NCI-H1694 (cell line): ENCODE data around the gene CHRNB2.

Experiments
- DNase-seq: peaks from one replicate; lab custom pipeline; 2025; lab: John Stamatoyannopoulos, UW

Gene CHRNB2

DNA sequence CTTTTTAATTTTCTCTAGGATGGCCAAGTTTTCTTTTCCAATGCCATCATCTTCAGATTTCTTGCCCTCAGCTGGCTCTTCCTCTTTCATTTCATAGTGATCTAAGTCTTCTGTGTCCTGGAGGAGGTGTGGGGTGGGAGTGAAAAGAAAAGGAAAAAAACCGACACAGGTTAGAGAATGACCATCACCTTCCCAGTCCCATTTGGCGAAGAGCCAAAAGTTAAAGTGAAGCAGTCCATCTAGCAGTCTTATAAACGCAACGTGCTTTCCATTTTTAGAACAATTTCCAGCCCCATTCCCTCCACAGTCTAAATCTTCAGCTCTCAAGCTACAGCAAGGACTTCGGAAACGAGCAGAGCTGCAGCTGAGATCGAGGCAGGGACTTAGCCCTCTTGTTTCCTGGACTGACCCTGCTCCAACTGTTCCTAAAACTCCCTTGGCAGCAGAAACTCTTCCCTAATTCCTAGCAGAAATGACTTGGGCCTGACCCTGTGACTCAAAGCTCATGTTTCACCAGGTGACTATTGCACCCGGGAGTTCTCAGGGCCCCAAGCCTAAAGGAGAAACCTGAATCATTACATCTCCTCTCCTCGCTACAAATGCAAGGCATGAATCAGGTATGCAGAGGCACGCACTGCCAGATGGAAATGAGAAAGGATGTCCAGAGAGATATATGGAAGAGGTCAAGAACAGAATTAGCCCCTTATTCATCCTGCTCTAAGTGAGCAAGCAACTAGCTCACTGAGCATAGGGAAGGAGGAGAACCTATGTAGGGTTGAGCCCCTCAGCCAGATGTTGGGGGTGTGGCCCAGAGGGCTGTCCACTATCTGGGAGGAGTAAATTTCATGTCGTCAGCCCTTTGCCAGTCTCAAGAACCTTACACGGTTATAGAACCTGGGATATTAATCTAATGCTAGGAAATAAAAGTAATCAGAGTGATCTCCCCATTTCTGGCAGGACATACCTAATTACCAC, 14.2 kb upstream of the CHRNB2 start:
- no peak for DNase-seq

DNA sequence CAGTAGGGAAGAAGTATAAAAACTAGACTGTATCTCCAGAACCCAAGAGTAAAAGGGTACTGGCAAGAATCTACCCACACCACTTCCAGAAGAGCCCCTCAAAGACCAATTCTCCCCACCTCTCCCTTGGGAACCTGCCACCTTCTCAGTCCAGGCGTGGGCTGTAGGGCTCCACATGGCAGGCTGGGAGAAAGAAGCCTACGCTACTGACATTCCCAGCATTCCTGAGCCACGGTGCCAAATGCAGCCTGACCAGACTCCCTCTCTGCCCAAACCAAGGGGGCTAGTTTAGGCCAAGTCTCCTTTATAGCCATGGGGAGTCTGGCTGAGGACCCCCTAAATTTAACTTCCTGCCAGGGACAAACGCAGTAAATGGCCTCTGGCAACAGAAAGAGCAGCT, 11.2 kb upstream of the CHRNB2 start:
- DNase-seq: no peak

DNA sequence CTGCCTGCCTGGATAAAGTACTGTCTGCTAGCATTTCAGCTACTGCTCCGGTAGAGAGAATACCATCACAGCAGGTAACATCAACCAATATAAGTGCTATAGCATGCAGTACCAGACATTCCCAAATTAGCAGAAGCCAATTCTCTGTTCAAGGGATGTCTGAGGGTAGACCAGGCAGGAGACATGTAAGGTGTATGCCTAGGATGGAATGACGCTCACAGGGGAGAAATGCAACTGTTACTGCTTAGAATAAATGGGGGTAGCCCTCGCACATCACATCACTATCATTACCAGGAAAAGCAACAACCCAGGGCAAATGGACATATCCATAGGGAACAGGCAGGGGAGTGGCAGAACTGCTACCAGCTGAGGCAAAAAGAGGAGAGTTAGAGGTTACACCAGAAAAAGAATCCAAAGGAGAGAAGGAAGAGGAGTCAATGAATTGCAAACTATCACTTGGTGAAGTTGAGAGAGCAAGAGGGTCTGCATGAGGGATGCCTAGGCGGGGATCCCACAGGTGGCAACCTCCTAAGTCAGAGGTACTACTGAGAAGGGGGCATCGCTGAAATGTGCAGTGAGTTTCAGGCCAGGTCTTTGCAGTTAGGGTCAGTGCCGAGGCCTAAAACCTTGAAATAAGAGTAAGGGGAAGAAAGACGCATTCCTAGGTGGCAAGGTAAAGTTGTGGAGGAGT, 10.2 kb upstream of the CHRNB2 start:
- DNase-seq: no peak

DNA sequence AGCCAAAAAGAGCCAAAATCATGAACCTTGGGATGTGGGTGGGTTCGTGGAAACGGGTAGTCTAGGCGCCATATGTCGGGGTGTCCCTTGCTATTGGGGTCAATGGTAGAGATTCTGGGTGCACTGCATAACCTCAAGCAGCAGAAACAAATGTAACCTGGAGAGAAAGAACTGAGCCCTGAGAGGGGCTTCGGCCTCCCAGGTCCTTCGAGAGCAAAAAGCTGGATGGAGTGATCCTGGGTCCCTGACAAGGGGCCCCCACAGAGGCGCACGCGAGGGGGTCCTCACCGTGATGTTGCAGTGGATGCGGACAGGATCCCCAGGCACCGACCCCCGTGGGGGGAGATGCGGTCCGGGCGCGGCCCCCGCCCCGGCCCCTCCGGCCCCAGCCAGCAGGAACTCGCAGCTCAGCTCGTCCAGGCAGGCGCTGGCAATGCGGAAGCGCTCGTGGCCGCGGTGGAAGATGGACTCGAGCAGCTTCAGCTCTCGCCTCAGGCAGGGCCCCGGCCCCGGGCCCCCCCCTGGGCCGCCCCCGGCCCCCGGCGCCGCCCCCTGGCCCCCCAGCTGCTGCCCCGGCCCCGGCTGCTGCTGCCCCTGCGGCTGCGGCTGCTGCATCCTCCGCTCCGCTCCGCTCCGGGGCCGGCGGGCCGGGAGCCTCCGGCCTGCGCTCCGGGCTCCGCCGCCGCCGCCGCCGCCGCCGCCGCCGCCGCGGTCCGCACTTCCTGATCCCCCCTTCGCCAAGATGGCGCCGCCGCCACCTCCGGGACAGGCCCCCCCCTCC, 9.4 kb upstream of the CHRNB2 start, which contains the start of gene UBE2Q1:
TSS of gene UBE2Q1 (minus strand) at position 724 of the 781 bp plus-strand sequence. CDS start at position 615, 109 bp downstream.
- DNase-seq: no peak

DNA sequence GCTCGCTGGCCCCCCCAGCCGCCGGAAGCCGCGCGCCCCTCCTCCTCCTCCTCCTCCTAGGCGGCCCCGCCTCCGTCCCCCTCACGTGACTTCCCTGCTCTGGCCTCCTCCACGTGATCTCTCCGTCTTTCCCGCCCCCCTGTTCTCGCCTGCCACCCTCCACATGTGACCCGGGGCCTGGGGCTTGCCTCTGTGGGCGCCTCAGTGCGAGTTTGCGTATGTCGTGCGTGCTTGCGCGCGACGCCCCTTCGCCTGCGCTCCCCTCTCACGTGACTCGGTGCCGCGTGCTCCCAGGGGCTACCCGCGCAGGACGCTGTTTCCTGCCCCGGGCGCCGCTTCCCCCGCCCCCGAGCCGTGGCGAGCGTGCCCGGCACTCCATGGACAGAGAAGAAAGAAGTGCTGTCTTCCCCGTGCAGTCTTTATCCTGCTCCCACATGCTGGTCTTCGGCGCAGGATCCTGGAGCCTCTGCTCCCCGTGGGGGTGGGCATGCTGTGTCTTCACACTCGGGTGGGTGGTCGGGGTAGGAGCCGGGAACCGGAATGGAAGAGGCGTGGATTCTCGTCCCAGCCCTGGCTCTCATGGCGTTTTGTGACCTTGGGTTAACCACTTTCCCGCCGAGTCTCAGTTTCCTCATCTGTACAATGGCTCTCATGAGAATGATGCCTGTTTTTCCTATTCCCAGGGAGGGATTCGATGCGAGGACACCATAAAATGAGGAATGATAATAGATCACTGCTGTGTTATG, 8.7 kb upstream of the CHRNB2 start:
- DNase-seq: peak; percentile 99

DNA sequence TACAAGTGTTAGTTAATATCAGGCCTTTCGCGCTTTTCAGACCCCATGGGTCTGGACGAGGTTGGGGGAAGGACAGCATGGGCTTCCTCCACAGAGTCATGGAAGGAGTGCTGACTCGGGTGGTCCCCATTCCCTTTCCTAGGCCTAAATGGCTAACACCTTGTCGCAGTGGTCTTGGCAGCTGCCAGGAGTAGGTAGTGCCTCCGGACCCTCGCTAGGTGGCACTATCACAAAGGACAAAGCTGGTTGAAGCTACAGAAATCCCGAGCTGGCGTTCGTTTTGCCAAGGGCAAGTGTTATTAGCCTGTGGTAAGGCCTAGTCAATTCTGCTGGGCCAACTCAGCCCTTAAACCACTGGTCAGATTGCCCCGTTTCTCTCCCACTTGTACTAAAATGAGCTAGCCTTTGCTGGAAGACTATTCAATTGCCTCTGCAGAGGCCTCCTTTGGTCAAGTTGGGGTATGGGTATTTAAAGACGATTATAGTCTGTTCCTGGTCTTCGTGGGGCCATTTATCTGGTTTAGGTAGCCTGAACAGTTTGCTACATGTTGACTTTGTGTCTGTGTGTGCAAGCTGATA, 8.0 kb upstream of the CHRNB2 start:
- peak; percentile 99 for DNase-seq

DNA sequence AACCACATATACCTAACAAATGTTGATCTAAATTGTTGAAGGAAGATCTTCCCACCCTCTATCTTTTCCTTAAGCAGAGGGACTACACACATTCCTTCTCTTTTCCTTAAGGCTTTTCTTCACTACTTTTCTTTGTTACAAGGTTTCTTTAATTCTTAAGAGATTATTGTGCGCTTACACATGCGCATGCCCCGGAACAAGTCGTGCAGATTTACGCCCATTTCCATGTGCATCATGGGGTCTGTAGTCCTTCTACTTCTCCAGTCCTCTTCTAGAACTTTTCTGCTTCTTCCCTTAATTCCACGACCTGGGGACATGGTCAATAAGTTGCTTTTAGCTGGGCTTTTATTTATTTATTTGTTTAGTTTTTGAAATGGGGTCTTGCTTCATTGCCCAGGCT, 1.7 kb upstream of the CHRNB2 start:
- DNase-seq: no peak

DNA sequence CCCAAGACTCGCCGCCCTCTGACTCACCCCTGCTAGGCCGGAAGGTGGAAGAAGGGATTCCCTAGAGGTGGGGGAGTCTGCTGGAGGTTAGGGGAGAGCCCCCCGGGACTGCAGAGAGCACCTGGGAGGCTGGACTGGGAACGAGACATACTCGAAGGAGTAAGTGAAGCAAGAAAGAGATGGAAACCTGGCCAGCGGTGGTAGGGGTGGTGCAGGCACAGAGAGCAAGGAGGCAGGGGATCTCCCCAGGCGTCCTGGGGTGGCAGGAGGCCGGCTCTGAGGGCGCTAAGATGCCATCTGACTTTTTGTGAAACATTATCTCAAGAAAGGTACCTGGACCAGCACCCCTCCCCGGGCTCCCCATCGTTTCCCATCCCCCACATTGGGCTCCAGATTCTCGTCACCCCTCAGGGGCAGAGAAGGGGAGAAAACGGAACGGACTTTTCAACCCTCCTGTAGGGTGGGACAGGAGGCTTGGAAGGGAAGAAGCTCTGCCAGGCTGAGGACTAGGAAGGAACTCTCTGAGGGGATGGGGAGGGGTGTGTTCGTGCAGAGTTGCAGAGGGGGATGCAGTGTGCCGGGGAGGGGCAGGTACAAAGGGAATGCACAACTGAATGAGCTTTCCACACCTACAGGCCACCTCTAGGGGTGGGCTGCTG, 708 bp downstream of the CHRNB2 start:
- DNase-seq: no peak

DNA sequence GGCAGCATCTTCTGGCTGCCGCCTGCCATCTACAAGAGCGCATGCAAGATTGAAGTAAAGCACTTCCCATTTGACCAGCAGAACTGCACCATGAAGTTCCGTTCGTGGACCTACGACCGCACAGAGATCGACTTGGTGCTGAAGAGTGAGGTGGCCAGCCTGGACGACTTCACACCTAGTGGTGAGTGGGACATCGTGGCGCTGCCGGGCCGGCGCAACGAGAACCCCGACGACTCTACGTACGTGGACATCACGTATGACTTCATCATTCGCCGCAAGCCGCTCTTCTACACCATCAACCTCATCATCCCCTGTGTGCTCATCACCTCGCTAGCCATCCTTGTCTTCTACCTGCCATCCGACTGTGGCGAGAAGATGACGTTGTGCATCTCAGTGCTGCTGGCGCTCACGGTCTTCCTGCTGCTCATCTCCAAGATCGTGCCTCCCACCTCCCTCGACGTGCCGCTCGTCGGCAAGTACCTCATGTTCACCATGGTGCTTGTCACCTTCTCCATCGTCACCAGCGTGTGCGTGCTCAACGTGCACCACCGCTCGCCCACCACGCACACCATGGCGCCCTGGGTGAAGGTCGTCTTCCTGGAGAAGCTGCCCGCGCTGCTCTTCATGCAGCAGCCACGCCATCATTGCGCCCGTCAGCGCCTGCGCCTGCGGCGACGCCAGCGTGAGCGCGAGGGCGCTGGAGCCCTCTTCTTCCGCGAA, 3.8 kb downstream of the CHRNB2 start:
- DNase-seq: no peak

DNA sequence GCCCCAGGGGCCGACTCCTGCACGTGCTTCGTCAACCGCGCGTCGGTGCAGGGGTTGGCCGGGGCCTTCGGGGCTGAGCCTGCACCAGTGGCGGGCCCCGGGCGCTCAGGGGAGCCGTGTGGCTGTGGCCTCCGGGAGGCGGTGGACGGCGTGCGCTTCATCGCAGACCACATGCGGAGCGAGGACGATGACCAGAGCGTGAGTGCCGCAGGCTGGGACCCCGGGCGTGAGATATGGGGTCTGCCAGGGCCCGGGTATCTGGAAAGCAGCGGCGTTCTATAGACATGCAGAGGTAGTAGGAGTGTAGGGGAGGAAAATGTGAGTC, 4.3 kb downstream of the CHRNB2 start:
- DNase-seq: no peak

DNA sequence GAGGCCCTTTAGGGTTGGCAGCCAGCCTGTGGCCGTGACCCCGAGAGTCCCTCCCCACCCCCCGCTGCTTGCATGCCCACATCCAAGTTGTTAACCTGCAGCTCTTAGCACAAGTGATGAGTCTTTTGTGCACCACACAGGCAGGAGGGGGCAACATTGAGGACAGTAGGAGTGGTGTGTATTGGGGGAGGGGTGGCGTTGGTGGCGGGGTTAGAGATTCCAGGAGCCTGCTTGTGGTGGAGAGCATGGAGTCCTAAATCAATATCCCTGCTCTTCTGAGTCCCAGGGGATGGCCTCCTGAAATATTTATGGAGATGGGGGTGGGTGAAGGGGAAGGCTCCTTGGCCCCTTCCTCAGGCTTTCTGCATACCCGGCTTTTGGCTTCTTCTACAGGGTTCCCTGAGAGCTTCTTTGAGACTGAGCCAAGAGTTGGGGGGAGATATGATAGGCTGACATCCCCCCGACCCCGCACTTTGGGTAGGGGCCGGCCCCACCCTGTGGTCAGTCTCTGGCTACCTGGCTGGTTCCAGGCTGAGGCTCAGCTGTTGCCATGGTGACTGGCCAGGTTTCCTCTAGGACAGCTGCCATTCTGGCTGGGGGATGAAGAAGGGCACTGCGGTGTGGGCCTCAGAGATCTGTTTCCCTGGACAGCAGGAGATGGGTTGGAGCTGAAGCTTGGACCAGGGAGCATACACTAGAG, 5.0 kb downstream of the CHRNB2 start:
- no peak for DNase-seq

DNA sequence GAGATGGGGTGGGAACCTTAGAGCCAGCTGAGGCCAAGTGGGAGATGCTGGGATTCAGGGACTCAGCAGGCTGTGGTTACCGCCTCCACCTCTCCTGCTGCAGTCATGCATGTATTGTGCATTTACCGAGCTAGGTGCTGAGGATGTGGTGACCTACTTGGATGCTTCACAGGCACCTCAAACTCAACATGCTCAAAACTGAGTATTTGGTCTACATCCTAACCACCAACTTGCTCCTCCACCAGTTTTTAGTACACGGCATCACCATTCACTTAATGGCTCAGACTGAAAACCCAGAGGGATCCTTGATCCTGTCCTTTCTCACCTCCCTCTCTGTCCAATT, 5.6 kb downstream of the CHRNB2 start:
- no peak for DNase-seq

DNA sequence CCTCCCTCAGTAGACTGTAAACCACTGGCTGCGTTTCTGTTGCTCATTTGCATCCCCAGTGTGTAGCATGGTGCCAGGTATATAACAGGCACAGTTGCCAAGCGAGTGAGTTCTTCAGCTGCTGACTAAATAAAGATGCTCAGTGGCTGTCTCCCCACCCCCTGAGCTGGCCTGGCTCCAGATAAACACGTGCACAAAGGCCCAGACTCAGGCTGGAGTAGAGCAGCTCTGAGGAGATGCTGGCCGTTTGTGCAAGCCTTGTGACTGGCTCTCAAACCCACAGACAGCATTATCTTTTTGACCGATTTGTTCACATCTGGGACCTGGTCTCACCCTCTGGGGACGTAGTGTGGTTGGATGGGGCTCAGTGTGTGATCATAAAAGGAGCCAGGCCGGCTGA, 7.1 kb downstream of the CHRNB2 start:
- peak; percentile 84 for DNase-seq

DNA sequence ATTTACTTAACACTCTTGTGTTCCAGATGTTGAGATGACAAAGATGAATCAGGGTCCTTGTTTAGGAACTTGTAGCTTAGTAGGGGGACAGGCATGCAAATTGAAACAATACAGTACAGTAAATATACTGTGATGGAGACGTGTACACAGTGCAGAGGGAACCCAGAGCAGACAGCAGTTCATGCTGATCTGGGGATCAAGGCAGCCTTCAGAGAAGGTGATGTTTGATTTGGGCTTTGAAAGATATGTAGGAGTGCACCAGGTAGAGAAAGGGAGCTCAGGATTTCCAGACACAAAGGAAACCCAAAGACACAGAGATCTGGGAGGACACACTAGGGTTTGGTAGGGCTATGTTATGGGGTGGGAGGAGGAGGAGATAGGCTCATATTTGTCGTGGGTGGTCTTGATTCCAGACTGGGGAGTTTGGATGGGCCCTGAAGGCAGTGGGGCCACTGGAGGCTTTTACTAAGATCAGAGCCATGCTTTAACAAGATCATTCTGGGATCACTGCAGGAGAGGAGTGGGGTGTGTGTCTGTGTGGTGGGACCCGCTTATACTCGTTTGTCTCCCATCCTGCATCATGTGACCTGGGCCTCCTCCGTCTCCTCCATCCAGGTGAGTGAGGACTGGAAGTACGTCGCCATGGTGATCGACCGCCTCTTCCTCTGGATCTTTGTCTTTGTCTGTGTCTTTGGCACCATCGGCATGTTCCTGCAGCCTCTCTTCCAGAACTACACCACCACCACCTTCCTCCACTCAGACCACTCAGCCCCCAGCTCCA, 7.8 kb downstream of the CHRNB2 start:
- no peak for DNase-seq

DNA sequence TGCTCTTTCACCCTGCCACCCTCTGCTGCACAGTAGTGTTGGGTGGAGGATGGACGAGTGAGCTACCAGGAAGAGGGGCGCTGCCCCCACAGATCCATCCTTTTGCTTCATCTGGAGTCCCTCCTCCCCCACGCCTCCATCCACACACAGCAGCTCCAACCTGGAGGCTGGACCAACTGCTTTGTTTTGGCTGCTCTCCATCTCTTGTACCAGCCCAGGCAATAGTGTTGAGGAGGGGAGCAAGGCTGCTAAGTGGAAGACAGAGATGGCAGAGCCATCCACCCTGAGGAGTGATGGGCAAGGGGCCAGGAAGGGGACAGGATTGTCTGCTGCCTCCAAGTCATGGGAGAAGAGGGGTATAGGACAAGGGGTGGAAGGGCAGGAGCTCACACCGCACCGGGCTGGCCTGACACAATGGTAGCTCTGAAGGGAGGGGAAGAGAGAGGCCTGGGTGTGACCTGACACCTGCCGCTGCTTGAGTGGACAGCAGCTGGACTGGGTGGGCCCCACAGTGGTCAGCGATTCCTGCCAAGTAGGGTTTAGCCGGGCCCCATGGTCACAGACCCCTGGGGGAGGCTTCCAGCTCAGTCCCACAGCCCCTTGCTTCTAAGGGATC, 8.5 kb downstream of the CHRNB2 start:
- peak; percentile 13 for DNase-seq

DNA sequence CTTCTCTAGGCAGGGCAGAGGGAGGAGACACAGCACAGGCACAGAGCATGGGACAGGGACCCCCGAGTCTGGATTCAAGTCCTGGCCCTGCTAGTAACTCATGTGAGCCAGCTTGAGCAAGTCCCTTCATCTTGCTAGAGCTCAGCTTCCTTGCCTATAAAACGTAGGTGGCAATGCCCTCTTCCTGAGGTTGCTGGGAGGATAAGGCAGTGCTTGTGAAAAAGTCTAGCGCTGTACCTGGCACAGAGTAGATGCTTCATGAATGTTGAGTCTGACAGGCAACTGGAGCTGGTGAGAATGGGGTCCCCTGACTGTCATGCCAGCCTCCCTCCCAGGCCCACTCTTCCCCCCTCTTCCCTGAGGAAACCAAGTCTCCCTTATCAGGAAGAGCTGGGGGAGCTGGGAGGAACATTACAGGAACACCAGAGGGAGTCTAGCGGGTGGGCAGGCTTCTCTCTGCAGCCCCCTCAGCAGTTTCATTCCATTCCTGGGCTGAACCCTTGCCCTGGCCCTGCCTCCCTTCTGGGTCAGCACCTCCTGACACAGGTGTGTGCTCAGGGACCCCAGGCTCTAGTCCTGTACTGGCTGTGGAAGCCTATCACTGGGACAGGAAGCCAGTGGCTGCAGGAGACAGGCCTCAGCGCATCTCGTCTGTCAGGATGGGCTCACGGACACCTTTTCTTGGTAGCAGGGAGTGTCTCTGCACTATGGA, 9.9 kb downstream of the CHRNB2 start:
- DNase-seq: no peak

DNA sequence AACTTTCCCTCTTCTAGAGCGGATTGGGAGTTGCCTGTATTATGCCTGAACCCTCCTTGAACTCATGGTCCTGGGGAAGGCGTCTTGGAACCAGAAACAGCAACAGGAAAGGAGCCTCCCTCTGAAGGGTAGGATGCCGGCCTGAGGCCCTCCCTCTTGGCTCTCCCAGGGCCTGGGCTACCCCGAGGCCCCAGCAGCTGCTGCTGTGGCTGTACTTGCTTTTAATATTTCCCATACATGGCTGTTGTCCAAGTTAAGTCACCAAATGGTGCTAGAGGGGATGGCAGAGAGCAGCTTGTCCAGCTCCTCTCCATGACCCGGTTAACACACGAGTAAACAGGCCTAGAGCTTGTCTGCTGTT, 10.5 kb downstream of the CHRNB2 start:
- DNase-seq: no peak

DNA sequence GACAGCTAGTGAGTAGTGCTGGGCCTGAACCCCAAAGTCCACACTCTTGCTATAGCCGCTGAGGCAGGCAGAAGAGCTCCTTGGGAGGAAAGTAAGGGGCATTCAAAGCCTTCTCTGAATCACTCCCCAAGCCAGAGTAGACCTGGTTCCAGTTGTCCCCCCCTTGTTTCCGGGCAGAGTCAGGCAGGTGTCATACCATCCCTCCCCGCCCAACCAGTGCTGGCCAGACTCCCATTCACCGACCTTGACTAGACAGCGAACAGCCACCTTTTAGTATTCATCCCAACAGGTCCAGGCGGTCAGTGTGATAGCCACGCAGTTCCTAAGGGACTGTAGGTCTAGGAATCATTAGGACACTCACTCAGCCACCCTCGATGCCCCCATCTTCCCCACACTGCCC, 11.8 kb downstream of the CHRNB2 start:
- no peak for DNase-seq
